RKO (cell line): Measurements from ENCODE around the gene SLC38A9.
"Not testable (repeated sequence)": the region's sequence is repeated elsewhere in the genome, so short reads cannot be mapped to it uniquely, and the experiment has no call there.

Experiments used
- DNase-seq: peaks from one replicate; pipeline ENCODE4 v3.0.0-alpha.2; 2016; ENCODE audit warnings: low spot score

Gene SLC38A9

DNA sequence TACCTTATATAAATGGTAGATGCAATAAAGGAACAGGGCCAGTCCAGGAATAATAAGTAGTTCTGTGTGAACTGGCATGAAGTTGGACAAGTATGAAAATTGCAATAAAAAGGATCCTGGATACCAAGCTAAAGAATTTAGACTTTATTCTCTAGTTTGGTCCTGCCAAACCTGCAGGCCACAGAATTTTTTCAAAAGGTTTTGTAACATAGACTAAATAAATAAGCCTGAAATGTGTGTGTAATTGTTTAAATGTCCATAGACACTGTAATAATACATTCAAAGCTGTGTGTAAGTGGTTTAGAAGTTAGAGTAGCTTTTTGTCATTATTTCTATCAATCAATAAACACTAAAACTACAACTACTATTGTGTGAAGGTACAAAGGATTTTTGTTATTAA, 101.6 kb downstream of the SLC38A9 start:
- no peak for DNase-seq

DNA sequence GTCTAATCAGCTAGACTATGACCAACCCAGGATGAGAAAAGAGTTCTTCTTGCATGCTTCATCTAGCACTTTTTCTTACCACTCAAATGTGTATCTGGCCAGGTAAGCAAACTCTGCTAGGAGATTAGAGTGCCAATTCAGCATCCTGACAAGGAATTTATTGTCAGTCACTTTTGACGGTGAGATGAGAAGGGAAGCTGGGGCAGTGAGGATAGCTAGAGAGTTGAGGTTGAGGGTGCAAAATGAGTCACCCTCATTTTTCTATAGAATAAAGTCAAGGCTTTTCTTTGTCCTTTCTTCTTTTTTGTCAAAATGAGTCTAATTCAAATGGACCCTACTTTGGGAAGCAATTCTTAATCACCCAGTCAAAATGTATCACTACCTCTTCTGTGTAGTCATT, 102.7 kb downstream of the SLC38A9 start:
- no peak for DNase-seq

DNA sequence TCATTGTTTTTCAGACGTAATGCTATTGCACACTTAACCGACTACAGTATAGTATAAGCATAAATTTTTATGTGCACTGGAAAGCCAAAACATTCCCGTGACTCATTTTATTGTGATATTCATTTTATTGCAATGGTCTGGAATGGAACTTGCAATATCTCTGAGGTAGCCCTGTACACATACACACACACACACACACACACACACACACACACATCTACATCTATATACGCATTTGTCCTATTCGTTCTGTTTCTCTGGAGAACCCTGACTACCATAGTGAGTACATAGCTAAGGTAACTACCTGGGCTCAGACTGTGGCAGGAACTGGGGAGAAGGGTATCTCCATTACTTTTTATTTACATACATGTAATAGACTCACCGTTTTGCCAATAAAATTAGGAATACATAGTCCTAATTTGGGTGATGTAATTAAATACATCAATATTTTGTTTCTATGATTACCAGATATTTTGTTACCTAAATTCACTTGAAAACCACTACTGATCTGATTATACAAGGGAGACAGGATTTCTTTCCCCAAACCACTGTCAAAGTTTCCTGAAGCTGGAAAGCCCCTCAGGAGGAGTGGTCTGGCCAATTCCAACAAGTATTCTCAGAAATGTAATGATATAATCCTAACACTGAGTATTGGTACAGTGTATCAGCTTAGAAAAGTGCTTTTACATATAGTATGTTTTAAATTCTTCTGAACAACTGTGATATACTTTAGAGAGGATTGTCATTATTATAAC, 103.4 kb downstream of the SLC38A9 start:
- DNase-seq = no peak

- DNase-seq = not testable (repeated sequence)
Observed at GRCh38 chr5:55607309-55607708, 104.8 kb downstream of the SLC38A9 start.

DNA sequence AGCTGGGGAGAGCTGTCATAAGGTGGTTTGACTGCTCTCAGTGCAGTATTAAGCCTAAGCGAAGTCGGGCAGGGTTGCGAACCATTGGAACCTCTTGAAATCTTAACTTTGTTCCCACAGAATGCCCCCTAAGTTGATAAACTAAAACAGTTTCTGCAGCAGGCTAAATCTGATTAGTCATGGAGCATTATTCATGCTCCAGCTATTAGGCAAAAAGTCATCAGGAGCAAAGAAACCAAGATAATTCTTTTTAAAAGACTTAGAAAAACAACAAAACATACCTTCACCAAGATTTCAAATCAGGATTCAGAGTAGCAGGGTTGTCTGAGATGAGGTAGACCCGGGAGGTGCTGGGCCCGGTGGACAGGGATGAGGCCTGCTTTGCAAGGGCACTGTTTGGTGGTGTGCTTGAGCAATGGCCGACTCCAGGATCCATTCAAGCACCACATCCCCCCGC, 107.5 kb downstream of the SLC38A9 start:
- peak; percentile 16 for DNase-seq

GRCh38 chr5:55603922-55604321, 108.2 kb downstream of the SLC38A9 start:
- no peak for DNase-seq

DNA sequence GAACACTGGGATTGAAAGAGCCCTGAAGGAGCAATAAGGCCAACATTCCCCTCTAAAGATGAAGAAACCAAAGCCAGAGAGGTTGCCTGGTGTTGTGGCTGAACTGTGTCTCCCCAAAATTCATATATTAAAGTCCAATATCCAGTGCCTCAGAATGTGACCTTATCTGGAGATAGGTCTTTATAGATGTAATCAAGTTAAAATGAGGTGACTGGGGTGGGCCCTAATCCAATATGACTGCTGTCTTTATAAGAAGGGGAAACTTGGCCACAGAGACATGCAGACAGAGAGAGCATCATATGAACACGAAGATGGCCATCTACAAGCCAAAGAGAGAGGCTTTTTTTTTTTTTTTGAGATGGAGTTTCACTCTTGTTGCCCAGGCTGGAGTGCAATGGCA, 110.5 kb downstream of the SLC38A9 start:
- DNase-seq = no peak

DNA sequence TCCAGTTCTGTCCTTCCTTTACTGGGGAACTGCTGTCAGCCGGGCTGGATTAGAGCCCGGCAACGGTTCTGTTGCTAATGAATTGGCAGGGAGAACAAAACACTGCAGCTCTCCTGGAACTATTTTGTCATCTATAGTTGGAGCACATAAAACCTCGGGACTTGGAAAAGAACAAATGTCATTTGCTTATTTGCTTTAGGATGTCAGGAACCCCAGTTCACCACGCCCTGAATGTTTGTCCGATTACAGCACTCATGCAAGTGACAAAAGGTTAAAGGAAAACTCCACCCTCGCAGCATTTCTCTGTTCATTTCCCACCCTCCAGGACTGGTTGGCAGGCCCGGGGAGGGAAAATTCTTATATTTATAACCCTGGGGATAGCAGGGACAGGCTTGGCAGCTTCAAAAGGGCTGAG, 110.9 kb downstream of the SLC38A9 start:
- no peak for DNase-seq

DNA sequence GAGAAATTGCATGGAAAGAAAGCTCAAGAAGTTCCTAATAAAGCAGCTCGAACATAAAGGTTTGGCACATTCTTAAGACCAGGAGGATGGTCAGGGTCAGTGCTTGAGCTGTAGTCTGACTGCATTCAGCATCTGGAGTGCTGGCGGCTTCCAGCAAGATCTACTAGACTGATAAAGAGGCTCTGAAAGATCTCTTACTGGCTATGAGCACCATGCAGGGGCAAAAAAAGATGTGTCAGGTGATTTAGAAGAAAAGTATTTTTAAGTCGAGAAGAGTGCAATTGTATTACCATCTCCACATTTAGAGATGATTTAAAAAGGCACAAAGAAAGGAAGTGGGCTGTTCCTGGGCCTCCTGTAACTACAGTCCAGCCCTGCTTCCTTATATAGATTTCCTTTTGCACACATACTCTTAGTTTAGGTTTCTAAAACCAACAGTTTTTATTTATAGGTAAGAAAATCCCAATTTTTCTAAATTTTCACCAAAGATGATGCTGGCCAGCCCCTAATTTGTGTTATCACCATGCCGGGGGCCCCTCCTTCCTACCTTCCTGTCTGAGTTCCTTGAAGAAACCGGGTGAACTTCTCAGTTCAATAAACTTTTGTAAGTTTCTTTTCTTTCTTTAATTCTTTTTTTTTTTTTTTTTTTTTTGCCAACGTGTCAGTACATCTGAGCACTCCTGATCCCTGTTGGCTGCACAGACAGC, 111.5 kb downstream of the SLC38A9 start:
- no peak for DNase-seq

DNA sequence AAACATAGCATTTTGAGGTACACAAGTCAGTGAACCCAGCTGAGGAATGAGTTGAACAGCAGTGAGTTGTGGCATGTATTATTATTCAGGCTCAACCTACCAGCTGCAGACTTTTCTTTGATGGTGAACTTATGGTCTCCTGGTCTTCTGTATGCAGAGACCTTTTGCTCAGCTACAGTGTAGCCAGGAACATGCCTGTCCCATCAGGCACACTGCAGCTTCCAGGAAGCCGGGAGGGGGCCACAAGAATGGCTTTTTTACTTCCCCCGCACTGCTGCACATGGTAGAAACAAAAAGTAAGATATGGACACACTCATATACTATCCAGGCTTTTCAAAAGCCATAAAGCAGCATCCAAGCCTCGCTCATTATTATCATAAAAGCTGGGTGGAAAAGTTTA, 112.0 kb downstream of the SLC38A9 start:
- no peak for DNase-seq

- DNase-seq = no peak
Observed at GRCh38 chr5:55599148-55600050, 112.7 kb downstream of the SLC38A9 start.

GRCh38 chr5:55597014-55597981, 114.8 kb downstream of the SLC38A9 start:
- DNase-seq = peak; percentile 79

GRCh38 chr5:55594671-55595070, 117.5 kb downstream of the SLC38A9 start:
- DNase-seq = no peak

DNA sequence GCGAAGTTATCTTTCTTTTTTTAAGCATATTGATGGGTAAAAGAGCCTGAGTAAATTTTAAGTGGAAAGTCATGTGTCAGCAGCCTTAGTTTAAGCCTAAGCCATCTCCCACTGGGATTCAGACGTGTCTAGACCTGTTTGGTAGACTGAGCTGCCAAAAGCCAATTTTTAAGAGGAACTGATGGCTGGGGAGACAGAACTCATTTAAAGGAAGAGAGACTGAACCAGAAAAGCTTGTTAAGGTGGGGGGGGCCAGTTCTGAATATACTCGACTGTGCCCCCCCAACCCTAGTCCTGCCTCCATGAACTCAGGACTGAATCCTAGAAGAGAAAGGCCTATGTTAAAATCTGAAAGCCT, 119.0 kb downstream of the SLC38A9 start:
- DNase-seq = no peak

- no peak for DNase-seq
Observed at GRCh38 chr5:55592388-55593114, 119.6 kb downstream of the SLC38A9 start.

- no peak for DNase-seq
Observed at GRCh38 chr5:55591686-55592085, 120.4 kb downstream of the SLC38A9 start.

- DNase-seq = no peak
Observed at GRCh38 chr5:55585206-55585610, 126.9 kb downstream of the SLC38A9 start.

DNA sequence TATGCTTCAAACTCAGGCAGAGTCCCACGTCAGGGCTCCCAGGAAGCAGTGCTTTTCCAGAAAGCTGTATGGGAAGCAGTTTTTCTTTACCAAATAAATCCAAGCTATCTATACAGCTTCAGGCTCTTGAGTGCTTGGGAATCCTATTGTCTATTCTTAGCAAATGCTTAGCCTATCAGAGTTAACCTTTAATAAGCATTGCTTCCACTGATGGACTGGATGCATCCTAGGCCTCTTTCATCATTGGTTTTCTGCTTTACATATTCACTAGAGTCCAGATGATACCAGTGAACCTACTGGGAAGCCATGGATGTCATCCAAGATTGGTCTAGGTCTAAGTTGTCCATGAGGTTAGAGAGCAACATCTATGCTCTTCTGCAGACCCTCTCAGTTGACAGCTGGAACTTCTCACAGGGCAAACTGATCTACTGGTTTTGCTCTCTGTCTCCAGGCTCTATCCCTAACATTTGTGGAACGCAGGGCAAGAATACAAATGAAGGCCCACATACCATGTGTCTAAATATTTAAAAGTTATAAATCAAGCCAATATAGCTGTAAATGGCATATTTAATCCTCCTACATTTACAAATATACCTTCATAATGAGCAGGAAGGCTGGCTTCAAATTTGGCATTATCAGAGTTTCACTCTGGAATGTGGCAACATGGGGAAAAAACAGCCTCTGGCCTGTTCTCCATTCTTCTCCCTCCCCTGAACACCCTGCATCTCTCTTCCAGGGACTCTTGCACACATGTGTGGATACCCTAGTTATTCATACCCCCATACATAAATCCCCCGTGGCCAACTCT, 127.5 kb downstream of the SLC38A9 start:
- DNase-seq = no peak

- DNase-seq = no peak
Observed at GRCh38 chr5:55583578-55583977, 128.5 kb downstream of the SLC38A9 start.

DNA sequence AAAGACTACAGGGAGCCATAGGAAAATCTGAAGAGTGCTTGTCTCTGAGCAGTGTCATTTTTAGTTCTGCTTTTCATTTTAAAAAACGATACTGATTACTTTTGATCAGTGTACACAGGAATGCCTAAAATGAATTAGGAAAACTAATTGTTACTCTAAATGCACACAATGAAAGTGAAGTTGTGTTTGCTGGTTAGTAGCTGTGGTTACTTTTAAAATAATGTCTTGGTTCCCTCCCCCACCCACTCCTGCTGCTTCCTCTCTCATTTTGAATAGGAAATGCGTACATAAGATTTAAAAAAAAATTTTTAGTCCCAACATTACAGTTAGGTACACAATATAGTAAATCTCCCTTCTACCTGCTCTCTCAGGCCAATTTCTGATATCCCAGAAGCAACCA, 129.9 kb downstream of the SLC38A9 start:
- DNase-seq = no peak
